Endothelial cell (in vitro differentiated cells): ENCODE results near the gene TEX22. TPM values are rescaled to one million over a fixed set of nuclear protein-coding genes. Genes with fewer than 3 reads are reported as not detected.

Experiments used
- DNase-seq: peaks from one replicate; pipeline ENCODE4 v3.0.0; 2021; ENCODE audit warnings: low spot score
- H3K27ac Mint-ChIP-seq: one replicate; pipeline ENCODE4 v1.8.0; 2021; ENCODE audit warnings: mixed read lengths, inconsistent platforms; ENCODE audit not compliant: unreplicated experiment
- H3K27me3 Mint-ChIP-seq: one replicate; pipeline ENCODE4 v1.8.0; 2021; ENCODE audit warnings: mild to moderate bottlenecking, moderate library complexity, mixed read lengths, inconsistent platforms; ENCODE audit not compliant: unreplicated experiment
- H3K36me3 Mint-ChIP-seq: one replicate; pipeline ENCODE4 v1.8.0; 2021; ENCODE audit warnings: mild to moderate bottlenecking, low read depth, mixed read lengths, inconsistent platforms; ENCODE audit not compliant: unreplicated experiment
- H3K4me1 Mint-ChIP-seq: one replicate; pipeline ENCODE4 v1.8.0; 2021; ENCODE audit warnings: mild to moderate bottlenecking, mixed read lengths, inconsistent platforms; ENCODE audit not compliant: unreplicated experiment
- H3K4me3 Mint-ChIP-seq: one replicate; pipeline ENCODE4 v1.8.0; 2021; ENCODE audit warnings: mild to moderate bottlenecking, mixed read lengths, inconsistent platforms; ENCODE audit not compliant: unreplicated experiment
- H3K9me3 Mint-ChIP-seq: one replicate; pipeline ENCODE4 v1.8.0; 2021; ENCODE audit warnings: mixed read lengths, inconsistent platforms; ENCODE audit not compliant: unreplicated experiment
- CTCF ChIP-seq: fragments of 200-600 bp; sonication (generic); IDR thresholded peaks from one replicate; pipeline ENCODE4 v1.5.0; 2021; ENCODE audit warnings: antibody characterized with exemption; ENCODE audit not compliant: unreplicated experiment
- total RNA-seq: library from RNA; stranded (reverse); fragmentation: NEBNext Ultra II Directional; extraction: Animal tissue kit (Norgen Biotek cat#: 25700); gene quantifications from one replicate; pipeline ENCODE4 v1.2.1, GENCODE V29; 2021; ENCODE audit not compliant: unreplicated experiment

The TEX22 gene
- total RNA-seq, 1 donor from 2014 or later = 1.1 TPM

- H3K27ac Mint-ChIP-seq = no peak overlapping the region
- H3K4me3 Mint-ChIP-seq = no peak overlapping the region
- no peak for TF ChIP-seq CTCF
- no peak for DNase-seq
- H3K27me3 Mint-ChIP-seq = peaks cover 9% of the 10 kb centered on the region
- H3K4me1 Mint-ChIP-seq = peaks cover 2% of the 10 kb centered on the region
- no peaks in the 10 kb centered on the region for H3K9me3 Mint-ChIP-seq
- H3K36me3 Mint-ChIP-seq = no peaks in the 10 kb centered on the region
Observed at GRCh38 chr14:105351410-105351809, 46.9 kb upstream of the TEX22 start.

- Mint-ChIP-seq H3K27me3 (peaks cover 10% of the 10 kb centered on the region), H3K36me3 (no peaks in the 10 kb centered on the region), H3K27ac (peak overlapping the region; percentile 42), H3K4me1 (peaks cover 2% of the 10 kb centered on the region), H3K9me3 (no peaks in the 10 kb centered on the region), H3K4me3 (no peak overlapping the region)
- peak; percentile 89 for DNase-seq
- TF ChIP-seq CTCF = peak; percentile 76
Observed at GRCh38 chr14:105351920-105352851, 46.2 kb upstream of the TEX22 start.

GRCh38 chr14:105353136-105353535, 45.2 kb upstream of the TEX22 start:
- TF ChIP-seq CTCF = no peak
- no peak for DNase-seq
- Mint-ChIP-seq H3K27me3 (peaks cover 11% of the 10 kb centered on the region), H3K9me3 (no peaks in the 10 kb centered on the region), H3K27ac (no peak overlapping the region), H3K4me3 (no peak overlapping the region), H3K4me1 (peaks cover 2% of the 10 kb centered on the region), H3K36me3 (no peaks in the 10 kb centered on the region)

- Mint-ChIP-seq H3K4me3 (no peak overlapping the region), H3K9me3 (no peaks in the 10 kb centered on the region), H3K27ac (no peak overlapping the region), H3K4me1 (peaks cover 2% of the 10 kb centered on the region), H3K27me3 (peaks cover 17% of the 10 kb centered on the region), H3K36me3 (peaks cover 7% of the 10 kb centered on the region)
- no peak for DNase-seq
- TF ChIP-seq CTCF = no peak
Observed at GRCh38 chr14:105354541-105354940, 43.8 kb upstream of the TEX22 start.

- Mint-ChIP-seq H3K27ac (no peak overlapping the region), H3K4me3 (no peak overlapping the region), H3K9me3 (no peaks in the 10 kb centered on the region), H3K27me3 (peaks cover 15% of the 10 kb centered on the region), H3K36me3 (peaks cover 7% of the 10 kb centered on the region), H3K4me1 (peaks cover 2% of the 10 kb centered on the region)
- DNase-seq = no peak
- TF ChIP-seq CTCF = no peak
Observed at GRCh38 chr14:105355049-105355575, 43.2 kb upstream of the TEX22 start.
